ENCODE data around the gene NDUFA7.
A peak's percentile ranks its signal among the peaks of the same experiment; 100 is the strongest.
"Not testable (repeated sequence)": the region's sequence is repeated elsewhere in the genome, so short reads cannot be mapped to it uniquely, and the experiment has no call there.

The NDUFA7 gene

DNA sequence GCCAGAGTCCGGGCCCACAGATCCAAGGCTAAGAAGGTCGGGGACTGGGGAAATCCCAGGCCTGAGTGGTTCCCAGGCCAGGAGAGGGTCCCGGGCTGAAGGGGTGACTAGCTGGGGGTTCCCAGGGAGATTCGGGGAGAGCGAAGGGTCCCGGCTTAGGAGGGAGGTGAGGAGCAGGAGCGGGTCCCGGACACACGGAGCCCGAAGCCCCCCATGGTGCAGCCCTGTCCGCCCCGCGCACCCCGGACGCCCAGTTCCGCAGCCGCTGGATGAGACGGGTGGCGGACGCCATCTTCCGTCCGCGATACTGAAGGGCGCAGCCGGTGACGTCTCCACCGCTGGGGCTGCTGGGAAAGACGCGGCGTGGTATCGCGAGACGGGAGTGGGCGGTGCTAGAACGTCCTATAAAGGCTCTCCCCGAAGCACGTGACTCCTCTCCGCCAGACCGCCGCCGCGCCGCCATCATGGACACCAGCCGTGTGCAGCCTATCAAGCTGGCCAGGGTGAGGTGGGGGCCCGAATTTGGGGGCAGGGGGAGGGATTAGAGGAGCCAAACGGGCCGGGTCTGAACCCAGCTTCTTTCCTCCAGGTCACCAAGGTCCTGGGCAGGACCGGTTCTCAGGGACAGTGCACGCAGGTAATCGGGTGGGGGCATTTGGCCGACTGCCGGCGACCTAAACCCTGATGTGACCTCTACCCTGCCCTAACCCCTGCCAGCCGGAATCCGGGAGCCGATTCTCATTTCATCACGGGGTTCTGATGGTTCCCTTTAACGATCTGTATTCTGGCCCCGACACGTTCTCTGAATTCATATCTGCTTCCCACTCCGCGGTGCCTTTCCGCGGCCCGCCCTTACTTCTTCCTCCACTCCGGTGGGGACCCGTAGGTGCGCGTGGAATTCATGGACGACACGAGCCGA lies at the start of gene NDUFA7, which contains the start of gene RPS28:
Gene NDUFA7 (minus strand): TSS at position 309 of the 919 bp plus-strand sequence. CDS start 17 bp downstream, at position 292.
Gene RPS28 (plus strand): TSS at position 430 of the 919 bp plus-strand sequence. CDS start 35 bp downstream, at position 465.
- DNase-seq: peak; percentile 96

GRCh38 chr19:8370176-8371010 lies 49.2 kb upstream of the NDUFA7 start:
- DNase-seq: no peak

DNA sequence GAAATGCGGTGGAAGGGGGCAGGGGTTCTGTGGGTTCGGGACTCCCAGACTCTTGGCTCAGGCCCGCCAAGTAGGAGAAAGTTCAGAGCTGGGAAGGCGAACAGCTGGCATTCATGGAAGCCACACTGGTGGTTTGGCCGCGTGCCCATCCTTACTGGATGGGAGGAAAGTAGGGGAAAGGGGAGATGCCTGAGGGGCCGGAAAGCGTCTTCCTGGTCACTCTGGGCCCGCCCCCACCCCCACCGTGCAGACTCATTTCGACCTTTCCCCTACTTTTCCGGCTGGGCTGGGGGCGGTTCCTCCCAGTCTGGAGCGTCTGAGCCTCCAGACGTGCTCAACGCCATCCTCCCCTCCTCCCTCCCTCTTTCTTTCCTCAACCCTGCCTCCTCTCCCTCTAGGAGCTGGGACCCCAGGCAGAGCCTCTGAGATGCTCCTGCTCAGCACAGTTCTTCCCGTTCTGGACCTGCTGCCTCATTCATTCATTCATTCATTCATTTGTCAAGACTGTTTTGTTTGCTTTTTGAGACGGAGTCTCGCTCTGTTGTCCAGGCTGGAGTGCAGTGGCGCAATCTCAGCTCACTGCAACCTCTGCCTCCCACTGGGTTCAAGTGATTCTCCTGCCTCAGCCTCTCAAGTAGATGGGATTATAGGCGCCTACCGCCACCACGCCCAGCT lies 46.3 kb upstream of the NDUFA7 start:
- no peak for DNase-seq

- no peak for DNase-seq
Measured at GRCh38 chr19:8366961-8367326, 45.8 kb upstream of the NDUFA7 start.

DNA sequence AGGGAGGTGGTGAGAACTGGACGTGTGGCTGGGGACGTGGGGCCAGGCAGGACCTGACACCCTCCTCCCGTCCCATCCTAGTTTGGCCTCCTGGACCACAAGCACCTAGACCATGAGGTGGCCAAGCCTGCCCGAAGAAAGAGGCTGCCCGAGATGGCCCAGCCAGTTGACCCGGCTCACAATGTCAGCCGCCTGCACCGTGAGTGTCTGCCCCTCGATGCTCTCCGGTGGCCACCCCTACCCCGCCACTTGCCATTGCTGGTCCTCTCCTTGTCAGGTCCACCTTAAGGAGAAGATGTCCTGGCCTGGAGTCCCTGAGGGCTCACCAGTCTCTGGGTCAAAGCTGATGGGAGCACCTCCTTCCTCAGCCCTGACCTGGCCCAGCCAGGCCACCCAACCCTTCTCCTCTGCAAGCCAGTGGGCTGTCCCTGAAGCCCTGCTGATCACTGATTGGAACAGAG lies 45.0 kb upstream of the NDUFA7 start:
- DNase-seq: no peak

DNA sequence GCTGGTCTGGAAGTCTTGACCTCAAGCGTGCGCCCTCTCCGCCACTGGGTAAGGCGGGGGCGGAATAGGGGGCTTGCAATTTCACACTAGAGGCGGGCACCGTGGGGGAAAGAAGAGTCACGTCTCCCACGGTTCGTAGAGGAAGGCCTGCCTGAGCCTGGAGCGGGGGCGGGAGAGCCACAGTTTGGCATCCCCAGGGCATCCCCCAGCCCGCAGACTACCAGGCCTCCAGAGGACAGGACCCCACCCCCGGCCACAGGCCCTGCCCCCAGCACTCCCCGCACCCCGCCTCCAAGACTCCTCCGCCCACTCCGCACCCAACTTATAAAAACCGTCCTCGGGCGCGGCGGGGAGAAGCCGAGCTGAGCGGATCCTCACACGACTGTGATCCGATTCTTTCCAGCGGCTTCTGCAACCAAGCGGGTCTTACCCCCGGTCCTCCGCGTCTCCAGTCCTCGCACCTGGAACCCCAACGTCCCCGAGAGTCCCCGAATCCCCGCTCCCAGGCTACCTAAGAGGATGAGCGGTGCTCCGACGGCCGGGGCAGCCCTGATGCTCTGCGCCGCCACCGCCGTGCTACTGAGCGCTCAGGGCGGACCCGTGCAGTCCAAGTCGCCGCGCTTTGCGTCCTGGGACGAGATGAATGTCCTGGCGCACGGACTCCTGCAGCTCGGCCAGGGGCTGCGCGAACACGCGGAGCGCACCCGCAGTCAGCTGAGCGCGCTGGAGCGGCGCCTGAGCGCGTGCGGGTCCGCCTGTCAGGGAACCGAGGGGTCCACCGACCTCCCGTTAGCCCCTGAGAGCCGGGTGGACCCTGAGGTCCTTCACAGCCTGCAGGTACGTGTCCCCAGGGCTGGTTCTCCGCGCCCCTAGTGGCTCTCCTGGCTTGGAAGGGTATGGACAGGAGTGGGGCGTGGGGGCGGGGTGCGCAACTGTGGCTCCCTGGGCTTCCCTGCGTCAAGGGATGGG lies 42.9 kb upstream of the NDUFA7 start, which contains the start of gene ANGPTL4:
Gene ANGPTL4 (plus strand): TSS at position 353 of the 969 bp plus-strand sequence. CDS start 167 bp downstream, at position 520.
- DNase-seq: no peak

DNA sequence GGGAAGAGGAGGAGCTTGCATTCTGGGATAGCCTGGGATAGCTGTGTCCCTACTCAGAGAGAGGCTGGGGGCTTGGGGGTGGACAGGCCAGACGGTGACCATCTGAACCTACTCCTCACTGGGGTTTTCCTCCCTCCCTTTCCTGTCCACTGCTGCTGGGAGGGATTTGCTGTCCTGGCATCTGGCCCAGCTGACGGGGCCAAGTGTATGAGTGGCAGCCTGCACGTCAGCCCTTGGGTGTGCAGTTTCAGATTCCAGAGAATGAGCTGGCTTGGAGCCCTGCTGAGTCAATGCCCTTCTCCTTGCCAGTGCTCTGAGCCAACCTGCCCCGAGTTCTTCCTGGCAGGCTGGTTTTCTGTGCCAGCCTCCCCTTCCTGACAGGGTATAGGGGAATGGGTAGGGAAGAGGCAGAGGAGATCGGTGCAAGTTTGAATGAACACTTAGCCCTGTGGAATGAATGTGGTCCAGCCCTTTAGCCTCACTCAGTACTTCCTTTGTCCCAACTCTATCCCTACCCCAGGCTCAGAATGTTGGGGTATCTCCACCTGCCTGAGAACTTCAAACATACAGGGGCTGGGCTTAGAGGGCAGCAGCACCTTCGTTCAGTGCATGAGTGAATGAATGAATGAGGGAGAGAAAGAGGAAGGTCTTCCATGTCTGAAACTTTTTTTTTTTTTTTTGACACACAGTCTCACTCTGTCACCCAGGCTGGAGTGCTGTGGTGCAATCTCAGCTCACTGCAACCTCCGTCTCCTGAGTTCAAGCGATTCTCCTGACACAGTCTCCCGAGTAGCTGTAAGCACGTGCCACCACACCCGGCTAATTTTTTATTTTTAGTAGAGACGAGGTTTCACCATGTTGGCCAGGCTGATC lies 41.0 kb upstream of the NDUFA7 start:
- DNase-seq: peak; percentile 72

DNA sequence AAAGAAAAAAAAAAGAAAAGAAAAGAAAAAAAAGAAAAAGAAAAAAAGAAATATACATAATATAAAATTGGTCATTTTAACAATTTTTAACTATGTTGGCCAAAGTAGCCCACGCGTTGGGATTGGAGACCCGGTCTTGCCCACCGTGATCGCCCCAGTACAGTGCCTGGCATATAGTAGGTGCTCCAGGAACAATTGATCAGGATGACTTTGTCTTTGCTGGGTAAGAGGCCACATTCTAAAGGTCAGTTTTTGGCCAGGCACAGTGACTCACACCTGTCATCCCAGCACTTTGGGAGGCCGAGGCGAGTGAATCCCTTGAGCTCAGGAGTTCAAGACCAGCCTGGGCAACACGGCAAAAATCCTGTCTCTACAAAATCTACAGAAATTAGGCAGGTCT lies 39.0 kb upstream of the NDUFA7 start:
- DNase-seq: no peak

GRCh38 chr19:8358948-8359347 lies 37.8 kb upstream of the NDUFA7 start:
- no peak for DNase-seq

GRCh38 chr19:8357007-8357521 lies 35.9 kb upstream of the NDUFA7 start:
- DNase-seq: no peak

DNA sequence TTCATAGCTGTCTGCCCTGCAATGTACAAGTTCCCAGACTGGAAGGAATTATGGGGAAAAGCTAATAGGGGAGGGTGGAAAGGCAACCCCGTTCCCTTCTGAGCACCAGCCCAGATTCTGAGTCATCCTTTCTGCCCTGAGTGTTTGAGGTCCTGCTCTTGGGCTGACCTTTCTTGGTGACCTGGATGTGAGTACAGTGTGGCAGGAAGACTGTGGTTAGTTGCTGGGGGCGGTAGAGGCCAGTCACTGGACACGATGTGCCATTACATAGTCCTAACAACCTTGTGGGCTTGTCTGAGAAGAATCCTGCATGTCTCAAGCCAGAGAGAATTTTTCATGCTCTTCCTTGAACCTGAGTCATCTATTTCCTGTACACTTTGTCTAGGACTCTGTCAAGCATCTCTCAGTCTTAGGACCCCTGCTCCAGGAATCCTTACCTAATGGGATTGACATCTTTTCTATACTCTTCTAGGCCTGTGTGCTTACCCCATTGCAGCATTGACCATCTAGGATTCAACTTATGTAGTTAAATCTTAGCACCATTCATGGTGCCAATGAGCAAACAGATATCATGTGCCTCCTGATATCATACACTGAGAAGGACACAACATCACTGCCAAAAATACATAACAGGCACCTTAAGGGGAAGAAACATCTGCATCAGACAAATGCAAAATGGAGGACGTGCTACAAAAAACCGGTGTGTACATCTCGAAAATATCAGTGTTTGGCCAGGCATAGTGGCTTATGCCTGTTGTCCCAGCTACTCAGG lies 34.6 kb upstream of the NDUFA7 start:
- DNase-seq: peak; percentile 83

DNA sequence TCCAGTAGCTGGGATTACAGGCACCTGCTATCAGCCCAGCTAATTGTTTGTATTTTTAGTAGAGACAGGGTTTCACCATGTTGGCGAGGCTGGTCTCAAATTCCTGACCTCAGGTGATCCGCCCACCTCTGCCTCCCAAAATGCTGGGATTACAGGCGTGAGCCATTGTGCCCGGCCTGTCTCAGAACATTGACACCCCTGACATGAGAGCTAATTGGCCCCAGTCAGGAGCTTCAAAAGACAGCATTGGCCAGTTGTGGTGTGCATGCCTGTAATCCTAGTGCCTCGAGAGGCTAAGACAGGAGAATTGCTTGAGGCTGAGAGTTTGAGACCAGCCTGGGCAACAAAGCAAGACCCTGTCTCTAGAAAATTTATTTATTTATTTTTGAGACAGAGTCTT lies 31.7 kb upstream of the NDUFA7 start:
- DNase-seq: not testable (repeated sequence)

DNA sequence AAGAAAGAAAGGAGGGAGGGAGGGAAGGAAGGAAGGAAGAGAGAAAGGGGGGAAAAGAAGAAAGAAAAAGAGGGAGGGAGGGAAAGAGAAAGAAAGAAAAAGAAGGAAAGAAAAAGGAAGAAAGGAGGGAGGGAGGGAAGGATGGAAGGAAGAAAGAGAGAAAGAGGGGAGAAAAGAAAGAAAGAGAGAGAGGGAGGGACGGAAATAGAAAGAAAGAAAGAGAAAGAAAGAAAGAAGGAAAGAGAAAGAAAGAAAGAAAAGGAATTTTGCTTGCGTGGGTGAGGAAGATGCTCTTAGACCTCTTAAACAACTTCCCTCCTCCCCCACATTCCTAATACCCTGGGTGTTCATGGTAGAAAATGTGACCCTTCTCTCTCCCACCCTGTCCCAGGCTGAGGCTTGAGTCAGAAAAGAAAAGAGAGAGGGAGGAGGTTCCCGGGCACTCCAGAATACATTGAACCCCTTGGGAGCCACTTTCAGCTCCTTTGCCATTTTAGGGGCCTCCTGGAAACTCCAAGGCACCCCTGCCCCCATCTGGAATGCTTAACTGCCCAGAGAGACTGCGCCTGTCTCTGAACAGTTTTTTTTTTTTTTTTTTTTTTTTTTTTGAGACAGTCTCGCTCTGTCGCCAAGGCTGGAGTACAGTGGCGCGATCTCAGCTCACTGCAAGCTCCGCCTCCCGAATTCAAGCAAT lies 31.1 kb upstream of the NDUFA7 start:
- no peak for DNase-seq

GRCh38 chr19:8349629-8350372 lies 28.6 kb upstream of the NDUFA7 start:
- DNase-seq: not testable (repeated sequence)

GRCh38 chr19:8343483-8343844 lies 22.3 kb upstream of the NDUFA7 start:
- DNase-seq: no peak

DNA sequence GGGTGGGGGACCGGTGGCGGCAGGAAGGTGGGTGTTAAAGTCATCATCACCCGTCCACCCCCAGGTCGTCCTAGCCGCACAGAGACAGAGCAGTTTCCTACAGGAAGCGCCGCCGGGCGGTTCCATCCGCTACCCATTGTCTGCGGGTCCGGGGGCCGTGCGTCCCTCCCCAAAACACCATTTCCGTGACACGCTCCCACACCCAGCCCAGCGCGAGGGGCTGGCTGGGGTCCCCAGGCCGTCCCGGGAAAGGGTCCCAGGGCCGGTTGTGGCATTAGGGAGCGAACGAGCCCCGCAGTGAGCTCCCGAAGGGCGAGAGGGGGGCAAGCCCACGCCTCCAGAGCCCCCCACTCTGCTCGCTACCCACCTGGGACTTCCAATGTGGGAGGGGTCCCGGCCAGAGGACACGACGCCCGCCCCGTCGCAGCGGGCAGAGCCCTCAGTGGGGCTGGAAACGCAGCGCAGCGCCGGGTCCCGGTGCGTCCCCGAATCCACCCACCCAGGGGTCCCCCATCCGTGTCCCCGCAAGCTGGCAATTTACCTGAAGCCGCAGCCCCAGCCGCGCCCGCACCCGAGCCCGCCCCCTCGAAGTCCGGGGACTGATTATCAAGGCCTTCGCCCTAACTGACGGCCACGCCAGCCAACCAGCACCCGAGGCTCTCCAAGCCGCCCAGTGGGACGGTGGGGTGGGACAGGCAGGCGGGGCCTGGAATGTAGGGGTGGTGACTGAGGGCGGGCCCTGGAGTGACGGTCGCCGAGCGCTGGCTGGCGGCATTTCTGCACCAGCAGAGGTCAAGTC lies 21.7 kb upstream of the NDUFA7 start, which contains the start of gene KANK3:
Gene KANK3 (minus strand): TSS at position 579 of the 799 bp plus-strand sequence. CDS start 5,434 bp downstream, outside the sequence.
- DNase-seq: peak; percentile 96

DNA sequence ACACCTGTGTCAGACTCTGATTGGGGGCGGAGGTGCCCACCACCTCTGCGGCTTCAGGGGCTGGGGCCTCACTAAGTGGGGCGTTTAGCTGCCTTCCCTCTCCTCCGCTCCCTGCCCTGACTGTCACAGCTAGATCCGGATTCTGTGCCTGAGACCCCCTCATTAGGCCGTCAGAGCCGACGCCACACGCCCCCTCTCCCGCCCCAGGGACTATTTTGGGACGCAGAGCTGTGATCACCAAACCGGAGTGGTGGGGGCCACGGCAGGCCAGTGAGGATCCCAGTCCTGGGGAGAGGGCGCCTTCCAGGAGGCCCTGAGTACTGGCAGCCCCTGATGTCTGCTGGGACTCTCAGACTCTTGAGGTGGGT lies 21.1 kb upstream of the NDUFA7 start:
- DNase-seq: no peak

Measured in MV-4-11 (cell line).